ENCODE data around the gene ZNF660. TPM values are rescaled to one million over a fixed set of nuclear protein-coding genes. Genes with fewer than 3 reads are reported as not detected.
"Not testable (repeated sequence)": the region's sequence is repeated elsewhere in the genome, so short reads cannot be mapped to it uniquely, and the experiment has no call there.

Gene ZNF660
- 1.8 TPM for total RNA-seq
- long read RNA-seq, partial matches to known transcripts, result 0 of 1 reads
- long read RNA-seq, other reads (novel, unspliced or antisense), result 1 of 1 reads

DNA sequence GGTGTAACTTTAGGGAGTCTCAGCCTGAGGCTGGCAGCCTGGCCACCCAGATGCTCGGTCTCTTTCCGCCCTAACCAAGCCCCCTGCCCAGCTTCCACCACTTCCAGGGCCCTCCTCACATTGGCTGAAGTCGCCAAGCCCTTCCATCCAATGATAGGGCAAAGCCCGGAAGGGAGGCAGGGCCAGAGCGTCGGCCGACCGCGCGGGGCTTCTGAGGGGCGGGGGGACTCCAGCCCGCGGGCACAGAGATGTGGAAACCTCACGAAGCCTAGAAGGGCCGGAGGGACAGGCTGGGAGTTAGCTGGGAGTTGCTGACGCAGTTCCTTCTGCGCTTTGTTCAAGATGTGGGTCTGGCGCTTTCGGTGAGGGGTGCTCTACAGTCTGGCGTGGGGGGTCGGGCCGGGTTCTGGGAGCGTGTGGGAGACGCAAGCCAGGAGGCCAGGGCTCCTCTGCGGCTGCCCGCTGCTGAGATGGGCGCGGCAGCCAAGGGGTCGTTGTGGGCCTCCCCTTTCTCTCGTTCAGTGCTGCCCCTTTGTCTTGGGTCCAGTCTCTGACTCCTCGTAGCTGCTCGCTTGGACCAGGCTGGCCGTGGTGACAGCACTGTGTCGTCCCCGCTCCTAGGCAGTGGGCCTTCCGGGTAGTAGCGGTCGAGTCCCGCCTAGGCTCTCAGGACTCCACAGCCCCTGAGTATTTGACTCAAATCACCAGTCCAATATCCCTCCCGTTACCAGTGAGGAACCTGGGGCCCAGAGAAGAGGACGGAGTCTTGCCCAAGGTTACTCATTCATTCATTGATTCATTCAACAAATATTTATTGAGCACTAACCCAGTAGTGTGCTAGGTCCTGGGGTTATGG is at the start of gene ZNF660:
Gene ZNF660, plus strand, starts transcription at position 319 of the 856 bp plus-strand sequence. CDS start 9,230 bp downstream, outside the sequence.
- DNase-seq (ENCODE audit: low spot score), result peak; percentile 78
- intact Hi-C loops (cut with DNase I), result no loop called here

- intact Hi-C loops (cut with DNase I), result loop anchor here (10.0 kb wide), 1 partner anchor 179 kb away; the partner anchor contains the start of gene ZNF502
- DNase-seq (ENCODE audit: low spot score), result no peak
These were observed 49.4 kb upstream of the ZNF660 start for GRCh38 chr3:44535364-44535763.

GRCh38 chr3:44544811-44545210 is 40.0 kb upstream of the ZNF660 start:
- DNase-seq (ENCODE audit: low spot score); intact Hi-C loops (cut with DNase I): not testable (repeated sequence)

- intact Hi-C loops (cut with DNase I), result no loop called here
- peak; percentile 80 for DNase-seq (ENCODE audit: low spot score)
These were observed 29.9 kb upstream of the ZNF660 start, which contains the start of gene ZKSCAN7 for GRCh38 chr3:44554626-44555592. TSS of gene ZKSCAN7 (plus strand) at chr3:44555193. CDS start at chr3:44557048, 1,855 bp downstream.

- intact Hi-C loops (cut with DNase I), result no loop called here
- DNase-seq (ENCODE audit: low spot score), result no peak
These were observed 29.0 kb upstream of the ZNF660 start for GRCh38 chr3:44555723-44556122.

DNA sequence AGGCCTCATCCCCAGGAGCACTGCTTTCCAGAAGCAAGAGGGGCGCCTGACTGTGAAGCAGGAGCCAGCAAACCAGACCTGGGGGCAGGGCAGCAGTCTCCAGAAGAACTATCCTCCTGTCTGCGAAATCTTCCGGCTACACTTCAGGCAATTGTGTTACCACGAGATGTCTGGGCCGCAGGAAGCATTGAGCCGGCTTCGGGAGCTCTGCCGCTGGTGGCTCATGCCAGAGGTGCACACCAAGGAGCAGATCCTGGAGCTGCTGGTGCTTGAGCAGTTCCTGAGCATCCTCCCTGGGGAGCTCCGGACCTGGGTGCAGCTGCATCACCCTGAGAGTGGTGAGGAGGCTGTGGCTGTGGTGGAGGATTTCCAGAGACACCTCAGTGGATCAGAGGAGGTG is 27.7 kb upstream of the ZNF660 start:
- intact Hi-C loops (cut with DNase I), result no loop called here
- DNase-seq (ENCODE audit: low spot score), result no peak

- DNase-seq (ENCODE audit: low spot score), result no peak
- intact Hi-C loops (cut with DNase I), result no loop called here
These were observed 23.7 kb upstream of the ZNF660 start for GRCh38 chr3:44561076-44561475.

GRCh38 chr3:44562147-44562546 is 22.6 kb upstream of the ZNF660 start:
- DNase-seq (ENCODE audit: low spot score), result no peak

DNA sequence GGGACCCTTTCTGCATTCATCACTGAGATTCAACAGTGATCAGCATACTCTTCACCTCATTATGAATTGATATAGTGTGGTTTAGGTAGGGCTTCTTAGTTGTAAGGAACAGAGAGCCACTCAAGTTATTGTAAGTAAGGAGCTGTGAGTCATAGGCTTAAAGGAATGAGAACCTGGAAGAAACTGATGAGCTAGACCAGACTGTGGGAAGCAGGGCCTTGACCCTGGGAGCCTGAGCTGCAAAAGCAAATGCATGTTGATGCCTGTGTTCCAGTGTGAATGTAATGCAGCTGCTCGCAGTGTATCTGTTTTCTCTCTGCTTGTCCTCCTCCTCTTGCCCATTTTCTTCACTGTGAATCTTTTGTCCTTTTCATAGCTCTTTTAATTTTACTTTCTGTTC is 16.2 kb upstream of the ZNF660 start:
- intact Hi-C loops (cut with DNase I), result no loop called here
- no peak for DNase-seq (ENCODE audit: low spot score)

More at GRCh38 chr3:44562147-44562546, 22.6 kb upstream of the ZNF660 start:
- intact Hi-C loops (cut with DNase I), result no loop called here

GRCh38 chr3:44571024-44571423 is 13.7 kb upstream of the ZNF660 start:
- intact Hi-C loops (cut with DNase I), result no loop called here
- DNase-seq (ENCODE audit: low spot score), result no peak

DNA sequence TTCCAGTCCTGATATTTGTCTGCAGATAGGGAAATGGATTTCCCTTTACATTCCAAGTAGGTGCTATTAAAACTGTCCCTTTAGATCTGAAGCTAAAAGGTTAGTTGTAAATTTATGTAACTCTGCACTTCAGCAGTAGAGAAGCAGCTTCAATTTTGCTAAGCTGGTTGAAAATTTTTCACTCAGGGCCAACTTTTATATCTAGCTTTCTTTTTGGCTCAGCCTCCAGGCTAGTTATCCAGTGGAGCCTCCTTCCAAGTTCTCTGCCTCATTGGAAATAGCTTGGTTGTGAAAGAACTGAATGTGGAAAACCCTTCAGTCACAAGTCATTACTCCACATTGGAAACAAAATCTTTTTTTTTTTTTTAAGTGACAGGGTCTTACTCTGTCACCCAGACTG is 8.2 kb upstream of the ZNF660 start:
- intact Hi-C loops (cut with DNase I), result no loop called here
- DNase-seq (ENCODE audit: low spot score), result no peak

DNA sequence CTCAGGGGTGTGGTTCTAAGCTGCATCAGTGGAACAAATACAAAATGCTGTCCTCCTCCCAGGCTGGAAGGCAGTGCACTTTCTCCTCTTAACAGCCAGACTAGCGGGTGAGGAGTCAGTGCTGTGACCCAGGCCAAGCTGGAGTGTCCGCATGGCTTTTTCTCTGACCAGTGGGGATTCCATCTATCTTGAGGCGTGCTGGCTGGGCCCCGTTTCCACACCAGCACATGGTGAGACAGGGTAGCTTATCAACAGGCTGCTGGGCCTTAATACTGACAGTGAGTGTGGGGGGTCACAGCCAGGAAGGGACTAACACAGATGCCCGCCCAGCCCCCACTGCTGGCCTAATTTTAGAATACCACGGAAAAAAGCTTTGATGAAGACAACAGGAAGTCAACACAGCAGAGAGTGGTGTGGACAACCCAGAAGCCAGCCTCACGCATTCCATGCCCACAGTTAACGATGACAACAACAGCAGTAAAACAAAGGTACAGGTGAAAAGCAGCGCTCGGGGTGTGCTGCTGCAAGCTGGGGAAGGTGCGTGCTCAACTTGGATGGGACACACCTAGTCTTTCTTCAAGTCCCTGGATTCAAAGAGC is 7.3 kb upstream of the ZNF660 start:
- DNase-seq (ENCODE audit: low spot score), result not testable (repeated sequence)

DNA sequence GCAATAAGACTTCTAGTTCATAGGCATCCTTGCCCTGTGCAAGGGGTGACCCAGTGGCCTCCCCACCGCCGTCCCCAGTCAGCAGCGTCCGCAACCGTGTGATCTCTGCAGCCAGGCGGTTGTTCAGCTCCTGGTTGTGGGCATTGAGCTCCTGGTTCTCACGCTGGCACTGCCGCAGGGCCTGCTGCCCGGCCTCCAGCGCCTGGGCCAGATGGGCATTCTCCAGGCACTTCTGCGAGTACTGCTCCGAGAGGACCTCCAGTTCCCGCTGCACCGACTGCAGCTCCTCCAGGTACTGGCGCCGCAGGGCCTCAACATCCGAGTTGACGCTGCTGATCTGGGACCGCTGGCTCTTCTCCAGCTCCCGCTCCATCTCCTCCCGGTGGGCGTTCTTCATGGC is 6.4 kb upstream of the ZNF660 start:
- DNase-seq (ENCODE audit: low spot score); intact Hi-C loops (cut with DNase I): not testable (repeated sequence)

More for the DNA sequence above, 7.3 kb upstream of the ZNF660 start:
- intact Hi-C loops (cut with DNase I), result not testable (repeated sequence)

DNA sequence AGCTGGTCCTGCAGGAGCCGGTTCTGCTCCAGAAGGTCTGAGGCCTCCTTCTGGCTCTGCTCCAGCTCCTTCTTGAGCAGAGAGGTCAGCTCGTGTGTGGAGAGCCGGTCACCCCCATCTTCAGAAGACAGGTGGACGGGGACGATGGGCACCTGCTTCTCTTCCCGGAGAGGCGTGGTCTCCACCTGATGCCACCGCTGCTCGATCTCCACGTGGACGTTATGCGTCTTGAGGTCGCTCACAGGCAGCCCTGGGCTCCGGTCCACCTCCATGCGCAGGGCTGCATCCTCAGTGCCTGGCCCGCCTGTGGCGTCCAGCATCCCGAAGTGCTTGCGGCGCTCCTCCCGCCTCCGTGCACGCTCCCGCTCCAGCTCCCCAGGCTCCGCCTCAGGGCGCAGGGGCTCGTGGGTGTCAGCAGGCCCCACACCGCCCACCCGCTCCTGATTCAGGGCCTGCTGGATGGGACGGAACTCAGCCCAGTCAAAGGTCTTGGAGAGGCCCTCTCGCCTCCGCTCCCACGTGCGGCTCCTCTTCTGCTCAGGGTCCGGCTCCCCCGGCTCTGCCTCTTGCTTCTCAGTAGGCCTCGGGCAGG is 5.7 kb upstream of the ZNF660 start:
- intact Hi-C loops (cut with DNase I); DNase-seq (ENCODE audit: low spot score): not testable (repeated sequence)

- DNase-seq (ENCODE audit: low spot score); intact Hi-C loops (cut with DNase I): not testable (repeated sequence)
These were observed 5.0 kb upstream of the ZNF660 start for GRCh38 chr3:44579749-44580148.

GRCh38 chr3:44580971-44581370 is 3.8 kb upstream of the ZNF660 start:
- intact Hi-C loops (cut with DNase I); DNase-seq (ENCODE audit: low spot score): not testable (repeated sequence)

DNA sequence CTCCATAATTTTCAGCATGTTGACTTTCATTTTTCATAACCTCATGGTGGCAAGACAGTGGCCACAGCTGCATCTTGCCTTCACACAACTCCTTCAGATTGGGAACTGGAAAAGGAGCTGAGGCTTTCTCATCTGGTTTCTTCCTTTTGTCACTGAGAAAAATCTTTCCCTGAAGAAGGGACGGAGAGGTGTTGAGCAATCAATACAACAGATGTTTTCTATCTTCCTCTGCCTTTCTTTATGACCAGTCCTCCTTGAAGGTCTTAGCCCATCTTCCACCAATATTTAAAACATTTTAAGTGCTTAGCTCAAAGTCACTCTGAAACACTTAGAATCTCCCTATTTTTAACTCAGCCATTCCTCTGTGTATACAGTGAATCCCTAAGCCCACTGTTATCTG is 11.9 kb downstream of the ZNF660 start:
- intact Hi-C loops (cut with DNase I), result no loop called here
- DNase-seq (ENCODE audit: low spot score), result no peak

- DNase-seq (ENCODE audit: low spot score), result no peak
- intact Hi-C loops (cut with DNase I), result no loop called here
These were observed 17.0 kb downstream of the ZNF660 start for GRCh38 chr3:44601749-44602148.

GRCh38 chr3:44612678-44613077 is 27.9 kb downstream of the ZNF660 start:
- intact Hi-C loops (cut with DNase I), result no loop called here
- no peak for DNase-seq (ENCODE audit: low spot score)
